K562 (cell line): Measurements from ENCODE around the gene CDKN1B. TPM values are rescaled to one million over a fixed set of nuclear protein-coding genes. Genes with fewer than 3 reads are reported as not detected.

Experiments
- CBX8 ChIP-seq: fragments of 200-600 bp; sonication (generic); IDR thresholded peaks from 2 replicates; pipeline ENCODE4 v1.6.1; 2012; ENCODE audit warnings: borderline replicate concordance, mixed run types, low read depth, mild to moderate bottlenecking, moderate library complexity, mixed read lengths, low read length, control low read depth, inconsistent platforms; ENCODE audit not compliant: poor library complexity, severe bottlenecking; ENCODE audit errors: extremely low read depth
- CEBPB ChIP-seq: fragments of 450-650 bp; IDR thresholded peaks from 2 replicates; pipeline ENCODE4 v1.6.1; 2016; ENCODE audit warnings: missing genetic modification characterization, missing compliant biosample characterization
- HMG20A ChIP-seq: fragments of 450-650 bp; formaldehyde crosslinking; conservative IDR thresholded peaks from 2 replicates; pipeline ENCODE4 v1.4.0; 2020; ENCODE audit warnings: mild to moderate bottlenecking, mixed read lengths
- KDM1A ChIP-seq, 2 experiments: fragments of 450-650 bp; IDR thresholded peaks; 2 replicates each; pipeline ENCODE4 v1.6.1; 2016; ENCODE audit warnings: mild to moderate bottlenecking in 2 of 2
- KDM4B ChIP-seq, 2 experiments: fragments of 450-650 bp in 1 of 2; sonication (generic) in 1 of 2; IDR thresholded peaks; 2 replicates each; pipeline ENCODE4 v1.6.1; 2016 to 2017; ENCODE audit warnings: borderline replicate concordance in 2 of 2, antibody characterized with exemption in 1 of 2, low read depth in 1 of 2, mild to moderate bottlenecking in 1 of 2
- MAFF ChIP-seq: IDR thresholded peaks from 2 replicates; pipeline ENCODE4 v1.6.1; 2012; ENCODE audit warnings: low read length, improper control_type of control experiment
- MLLT1 ChIP-seq, 2 experiments: fragments of 450-650 bp; IDR thresholded peaks; 2 replicates each; pipeline ENCODE4 v1.6.1; 2016
- NCOA2 ChIP-seq, 2 experiments: fragments of 450-650 bp; IDR thresholded peaks; 2 replicates each; pipeline ENCODE4 v1.6.1; 2018; ENCODE audit warnings: mild to moderate bottlenecking in 2 of 2, moderate library complexity in 1 of 2; ENCODE audit not compliant: partially characterized antibody in 2 of 2
- SRSF3 ChIP-seq: fragments of 200-400 bp; formaldehyde crosslinking; IDR thresholded peaks from 2 replicates; pipeline ENCODE4 v1.6.1; 2016; ENCODE audit warnings: mild to moderate bottlenecking, low read length, moderate library complexity; ENCODE audit not compliant: insufficient read depth
- TAF7 ChIP-seq: fragments of 450-650 bp; IDR thresholded peaks from 2 replicates; pipeline ENCODE4 v1.6.1; 2016; ENCODE audit warnings: missing genetic modification characterization, missing compliant biosample characterization
- TRIM28 ChIP-seq: fragments of 450-650 bp; IDR thresholded peaks from 2 replicates; pipeline ENCODE4 v1.6.1; 2017
- UBTF ChIP-seq, 2 experiments: IDR thresholded peaks; 2 replicates each; pipeline ENCODE4 v1.6.1; 2012; ENCODE audit warnings: improper control_type of control experiment in 2 of 2, low read depth in 2 of 2, low read length in 2 of 2, borderline replicate concordance in 1 of 2
- USF2 ChIP-seq: sonication (generic); formaldehyde crosslinking; IDR thresholded peaks from 2 replicates; pipeline ENCODE4 v1.5.0; 2020; ENCODE audit warnings: missing genetic modification reagents
- ZBTB34 ChIP-seq: fragments of 250-450 bp; sonication (Bioruptor Pico); IDR thresholded peaks from 2 replicates; pipeline ENCODE4 v1.8.0; 2021; ENCODE audit warnings: mild to moderate bottlenecking, moderate library complexity
- polyA plus RNA-seq, 8 experiments: library from polyadenylated mRNA; depleted of rRNA in 4 of 8; stranded (reverse) in 5 of 8; unstranded in 3 of 8; fragments of >200 nt; fragmentation: Nextera tagmentation in 2 of 8; fragmentation: Illumina TruSeq in 1 of 8; extraction: Ambion mirVana in 2 of 8; extraction: Trizol in 1 of 8; gene quantifications; 2 replicates each; pipeline versions ENCODE4 v1.2.1 to v1.2.3, GENCODE V29; 2011 to 2014; ENCODE audit warnings: inconsistent platforms in 1 of 8, missing spikeins in 1 of 8
- total RNA-seq, 7 experiments: library from RNA; depleted of rRNA in 6 of 7; stranded (reverse); fragments of >200 nt in 6 of 7; fragmentation: Illumina TruSeq in 2 of 7; extraction: Trizol in 2 of 7; gene quantifications; 2 replicates each; pipeline versions ENCODE4 v1.2.1 to v1.2.3, GENCODE V29; 2011 to 2021; ENCODE audit warnings: low replicate concordance in 1 of 7
- TF ChIP-seq, protein P1 (sequence below): IDR thresholded peaks from 2 replicates; pipeline ENCODE4 v1.6.1; 2011; ENCODE audit warnings: borderline replicate concordance, low read depth, mild to moderate bottlenecking, moderate library complexity, low read length; ENCODE audit not compliant: insufficient read depth, poor library complexity, severe bottlenecking
- TF ChIP-seq, protein P2 (sequence below): fragments of 200-800 bp; sonication (Bioruptor generic); IDR thresholded peaks from 2 replicates; pipeline ENCODE4 v1.6.1; 2017; ENCODE audit warnings: missing genetic modification characterization, missing compliant biosample characterization

The CDKN1B gene
- total and polyA plus RNA-seq, 9 of the 15 experiments (the other 6 are each of a cell fraction or from before 2014, with no cell fraction given) = 2.6 to 35.2 (median 15.5) TPM

GRCh38 chr12:12717586-12718380, 615 bp downstream of the CDKN1B start (continued):
- TF ChIP-seq MLLT1 (IDR thresholded peaks at IDR 0.05) (peak in 1 of 2 experiments; percentile 89; a peak in 3 of 4 replicates), NCOA2 (IDR thresholded peaks at IDR 0.05; ENCODE audit: partially characterized antibody in 2 of 2) (no peak), KDM4B (IDR thresholded peaks at IDR 0.05; ENCODE audit: borderline replicate concordance in 2 of 2, low read depth in 1 of 2) (no peak), TAF7 (tag) (no peak), MAFF (no peak), CEBPB (no peak), CBX8 (no peak), TRIM28 (no peak), ZBTB34 (CRISPR knock-in tag) (no peak), HMG20A (CRISPR knock-in tag) (no peak), KDM1A (IDR thresholded peaks at IDR 0.05) (no peak), UBTF (IDR thresholded peaks at IDR 0.05; ENCODE audit: borderline replicate concordance in 1 of 2, low read depth in 2 of 2, low read length in 2 of 2) (peak in 1 of 2 experiments; percentile 43; a peak in 1 of 4 replicates), USF2 (CRISPR knock-in tag) (no peak), SRSF3 (peak; percentile 42; the same call in 1 of the 2 replicates)
- TF ChIP-seq, protein P1, sequence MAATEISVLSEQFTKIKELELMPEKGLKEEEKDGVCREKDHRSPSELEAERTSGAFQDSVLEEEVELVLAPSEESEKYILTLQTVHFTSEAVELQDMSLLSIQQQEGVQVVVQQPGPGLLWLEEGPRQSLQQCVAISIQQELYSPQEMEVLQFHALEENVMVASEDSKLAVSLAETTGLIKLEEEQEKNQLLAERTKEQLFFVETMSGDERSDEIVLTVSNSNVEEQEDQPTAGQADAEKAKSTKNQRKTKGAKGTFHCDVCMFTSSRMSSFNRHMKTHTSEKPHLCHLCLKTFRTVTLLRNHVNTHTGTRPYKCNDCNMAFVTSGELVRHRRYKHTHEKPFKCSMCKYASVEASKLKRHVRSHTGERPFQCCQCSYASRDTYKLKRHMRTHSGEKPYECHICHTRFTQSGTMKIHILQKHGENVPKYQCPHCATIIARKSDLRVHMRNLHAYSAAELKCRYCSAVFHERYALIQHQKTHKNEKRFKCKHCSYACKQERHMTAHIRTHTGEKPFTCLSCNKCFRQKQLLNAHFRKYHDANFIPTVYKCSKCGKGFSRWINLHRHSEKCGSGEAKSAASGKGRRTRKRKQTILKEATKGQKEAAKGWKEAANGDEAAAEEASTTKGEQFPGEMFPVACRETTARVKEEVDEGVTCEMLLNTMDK = no peak
- TF ChIP-seq, protein P2, sequence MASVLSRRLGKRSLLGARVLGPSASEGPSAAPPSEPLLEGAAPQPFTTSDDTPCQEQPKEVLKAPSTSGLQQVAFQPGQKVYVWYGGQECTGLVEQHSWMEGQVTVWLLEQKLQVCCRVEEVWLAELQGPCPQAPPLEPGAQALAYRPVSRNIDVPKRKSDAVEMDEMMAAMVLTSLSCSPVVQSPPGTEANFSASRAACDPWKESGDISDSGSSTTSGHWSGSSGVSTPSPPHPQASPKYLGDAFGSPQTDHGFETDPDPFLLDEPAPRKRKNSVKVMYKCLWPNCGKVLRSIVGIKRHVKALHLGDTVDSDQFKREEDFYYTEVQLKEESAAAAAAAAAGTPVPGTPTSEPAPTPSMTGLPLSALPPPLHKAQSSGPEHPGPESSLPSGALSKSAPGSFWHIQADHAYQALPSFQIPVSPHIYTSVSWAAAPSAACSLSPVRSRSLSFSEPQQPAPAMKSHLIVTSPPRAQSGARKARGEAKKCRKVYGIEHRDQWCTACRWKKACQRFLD = peak; percentile 64; the same call in 1 of the 2 replicates
